Endothelial cell of umbilical vein (primary cell): ENCODE results near the gene TTC24. TPM values are rescaled to one million over a fixed set of nuclear protein-coding genes. Genes with fewer than 3 reads are reported as not detected.

Experiments
- BruUV-seq: library from RNA; stranded (reverse); fragments of 400-500 nt; replicated peaks from 2 replicates; lab custom pipeline; 2021; lab: Mats Ljungman, UMichigan
- CTCF ChIA-PET: fragments of 300-600, 350-600 bp; sonication (Branson Sonifier 250); formaldehyde crosslinking; loops from one replicate; lab custom pipeline; 2021; ENCODE audit warnings: antibody characterized with exemption, inconsistent platforms; lab: Charles Lee
- POLR2A ChIA-PET: fragments of 300-600, 350-600 bp; sonication (Branson Sonifier 250); formaldehyde crosslinking; loops from one replicate; lab custom pipeline; 2021; ENCODE audit warnings: antibody characterized with exemption, inconsistent platforms; lab: Charles Lee
- DNase-seq: peaks from one replicate; pipeline ENCODE4 v3.0.0-alpha.2; 2011; ENCODE audit warnings: low read depth, low spot score
- FAIRE-seq: peaks from 2 replicates; lab custom pipeline; 2011; peaks lifted over from hg19 to GRCh38; lab: Jason Lieb, UNC
- H2AFZ ChIP-seq: 2 replicates; pipeline ENCODE4 v1.6.0; 2012; ENCODE audit warnings: low read depth, low read length, control low read depth, inconsistent platforms
- H3K27ac ChIP-seq: 2 replicates; pipeline ENCODE4 v1.5.1; 2011; ENCODE audit warnings: low read depth, mild to moderate bottlenecking, control low read depth, low read length, moderate library complexity; ENCODE audit not compliant: insufficient read depth
- H3K27me3 ChIP-seq, 2 experiments: 2 replicates each; pipeline versions ENCODE4 v1.6.0 to v1.6.1; 2011; ENCODE audit warnings: low read length in 2 of 2, mixed read lengths in 1 of 2; ENCODE audit not compliant: control insufficient read depth in 2 of 2, insufficient read depth in 2 of 2
- H3K36me3 ChIP-seq, 2 experiments: 2 replicates in 1 of 2; 3 replicates in 1 of 2; pipeline ENCODE4 v1.5.1; 2011; ENCODE audit warnings: low read length in 2 of 2, mild to moderate bottlenecking in 1 of 2, moderate library complexity in 1 of 2; ENCODE audit not compliant: control insufficient read depth in 2 of 2, insufficient read depth in 2 of 2; ENCODE audit errors: extremely low read depth in 1 of 2
- H3K4me1 ChIP-seq: 3 replicates; pipeline ENCODE4 v1.5.1; 2011; ENCODE audit warnings: mild to moderate bottlenecking, low read length; ENCODE audit not compliant: control insufficient read depth, insufficient read depth; ENCODE audit errors: extremely low read depth
- H3K4me2 ChIP-seq: 2 replicates; pipeline ENCODE4 v1.6.1; 2011; ENCODE audit warnings: low read length, control low read depth, mixed read lengths; ENCODE audit not compliant: insufficient read depth
- H3K4me3 ChIP-seq, 3 experiments: fragments of 200-600 bp in 1 of 3; sonication (generic), shearing (Covaris generic) in 1 of 3; replicated peaks in 1 of 3; 2 replicates each; pipeline ENCODE4 v1.5.1; 2011 to 2016; ENCODE audit warnings: control low read depth in 3 of 3, low read length in 3 of 3, mild to moderate bottlenecking in 2 of 3, inconsistent platforms in 1 of 3, low read depth in 1 of 3, moderate library complexity in 1 of 3; ENCODE audit not compliant: insufficient read depth in 1 of 3
- H3K79me2 ChIP-seq: 2 replicates; pipeline ENCODE4 v1.6.0; 2012; ENCODE audit warnings: low read length, inconsistent platforms; ENCODE audit not compliant: control insufficient read depth, insufficient read depth
- H3K9ac ChIP-seq: replicated peaks from 2 replicates; pipeline ENCODE3; 2011; ENCODE audit warnings: low read length, control low read depth; ENCODE audit not compliant: insufficient read depth; ENCODE audit errors: extremely low read depth
- H3K9me1 ChIP-seq: replicated peaks from 3 replicates; pipeline ENCODE4 v1.6.0; 2011; ENCODE audit warnings: mild to moderate bottlenecking, low read length; ENCODE audit not compliant: control insufficient read depth, insufficient read depth; ENCODE audit errors: extremely low read depth
- H3K9me3 ChIP-seq: replicated peaks from 2 replicates; pipeline ENCODE4 v1.5.1; 2012; ENCODE audit warnings: low read length, inconsistent platforms; ENCODE audit not compliant: control insufficient read depth, insufficient read depth
- H4K20me1 ChIP-seq: replicated peaks from 2 replicates; pipeline ENCODE3; 2011; ENCODE audit warnings: mild to moderate bottlenecking, low read length; ENCODE audit not compliant: control insufficient read depth, insufficient read depth; ENCODE audit errors: extremely low read depth
- EZH2 ChIP-seq: IDR thresholded peaks from 2 replicates; pipeline ENCODE4 v1.6.1; 2012; ENCODE audit warnings: borderline replicate concordance, low read depth, mild to moderate bottlenecking, moderate library complexity, low read length, inconsistent platforms; ENCODE audit not compliant: severe bottlenecking
- FOS ChIP-seq: IDR thresholded peaks from 2 replicates; pipeline ENCODE4 v1.6.1; 2011; ENCODE audit warnings: mild to moderate bottlenecking, low read length, moderate library complexity, borderline replicate concordance; ENCODE audit not compliant: insufficient read depth
- GATA2 ChIP-seq: IDR thresholded peaks from 2 replicates; pipeline ENCODE4 v1.7.0; 2011; ENCODE audit warnings: low read depth, mild to moderate bottlenecking, moderate library complexity, mixed read lengths, low read length; ENCODE audit not compliant: insufficient read length, insufficient read depth
- JUN ChIP-seq: IDR thresholded peaks from 2 replicates; pipeline ENCODE4 v1.6.1; 2011; ENCODE audit warnings: borderline replicate concordance, low read depth; ENCODE audit not compliant: insufficient read length, insufficient read depth
- MYC ChIP-seq: IDR thresholded peaks from one replicate; pipeline ENCODE4 v1.6.1; 2011; ENCODE audit warnings: mild to moderate bottlenecking, low read depth, low read length
- POLR2A ChIP-seq: IDR thresholded peaks from 2 replicates; pipeline ENCODE4 v1.6.1; 2012; ENCODE audit warnings: low read depth, mild to moderate bottlenecking, control low read depth, low read length
- POLR2AphosphoS5 ChIP-seq: IDR thresholded peaks from 2 replicates; pipeline ENCODE4 v1.6.1; 2012; ENCODE audit warnings: low read depth, mild to moderate bottlenecking, control low read depth, low read length, moderate library complexity; ENCODE audit not compliant: insufficient read depth
- dilution Hi-C: fragments of 300-500 bp; cut with MboI; formaldehyde crosslinking; loops from one replicate; pipeline ENCODE4 v1.15.0; 2019; ENCODE audit warnings: low sequenced_read_pairs; ENCODE audit not compliant: extremely low pct_ligation_motif_present
- intact Hi-C: fragments of 100-400 bp; cut with micrococcal nuclease; formaldehyde crosslinking; loops from one replicate; pipeline ENCODE4 v1.10.0; 2022
- polyA plus RNA-seq, 4 experiments: library from polyadenylated mRNA; depleted of rRNA in 3 of 4; stranded (reverse) in 3 of 4; unstranded in 1 of 4; fragments of >200 nt; gene quantifications; 2 replicates each; pipeline versions ENCODE4 v1.2.1 to v1.2.3, GENCODE V29; 2011 to 2012; ENCODE audit warnings: missing spikeins in 1 of 4
- total RNA-seq: library from RNA; stranded (reverse); gene quantifications from 2 replicates; pipeline ENCODE4 v1.2.3, GENCODE V29; 2021
- TF ChIP-seq, protein P1 (sequence below), 2 donors: IDR thresholded peaks; 1 replicate in 1 of 2; 2 replicates in 1 of 2; pipeline ENCODE4 v1.5.1; 2011; ENCODE audit warnings: low read length in 2 of 2, mild to moderate bottlenecking in 2 of 2, moderate library complexity in 2 of 2, control low read depth in 1 of 2, inconsistent platforms in 1 of 2, low read depth in 1 of 2; ENCODE audit not compliant: insufficient read depth in 1 of 2; ENCODE audit errors: extremely low read depth in 1 of 2
- TF ChIP-seq, protein P2 (sequence below): IDR thresholded peaks from 2 replicates; pipeline ENCODE4 v1.6.1; 2011; ENCODE audit not compliant: insufficient read depth, insufficient read length

The TTC24 gene
- total and polyA plus RNA-seq, 2 donors (not counting 3 experiments of a cell fraction or from before 2014, with no cell fraction given) = not detected

DNA sequence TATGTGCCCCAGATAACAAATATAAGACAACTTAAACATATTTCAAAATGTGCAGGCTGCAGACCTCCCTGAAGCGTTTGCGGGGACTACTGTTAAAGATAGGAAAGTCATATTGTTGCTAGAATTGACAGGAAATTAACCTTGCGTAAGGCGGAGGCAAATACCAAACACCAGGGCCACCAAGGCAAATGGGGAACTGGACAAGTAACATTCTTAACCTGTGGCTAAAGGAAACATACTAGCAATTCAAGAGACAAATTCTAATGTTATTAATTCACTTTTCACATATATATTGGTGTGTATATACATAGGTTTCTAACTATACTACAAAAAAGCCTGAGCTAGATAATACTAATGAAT, 46.5 kb downstream of the TTC24 start:
- DNase-seq (no peak), FAIRE-seq (no peak)
- POLR2A ChIA-PET = no interaction called here
- TF ChIP-seq, protein P1, sequence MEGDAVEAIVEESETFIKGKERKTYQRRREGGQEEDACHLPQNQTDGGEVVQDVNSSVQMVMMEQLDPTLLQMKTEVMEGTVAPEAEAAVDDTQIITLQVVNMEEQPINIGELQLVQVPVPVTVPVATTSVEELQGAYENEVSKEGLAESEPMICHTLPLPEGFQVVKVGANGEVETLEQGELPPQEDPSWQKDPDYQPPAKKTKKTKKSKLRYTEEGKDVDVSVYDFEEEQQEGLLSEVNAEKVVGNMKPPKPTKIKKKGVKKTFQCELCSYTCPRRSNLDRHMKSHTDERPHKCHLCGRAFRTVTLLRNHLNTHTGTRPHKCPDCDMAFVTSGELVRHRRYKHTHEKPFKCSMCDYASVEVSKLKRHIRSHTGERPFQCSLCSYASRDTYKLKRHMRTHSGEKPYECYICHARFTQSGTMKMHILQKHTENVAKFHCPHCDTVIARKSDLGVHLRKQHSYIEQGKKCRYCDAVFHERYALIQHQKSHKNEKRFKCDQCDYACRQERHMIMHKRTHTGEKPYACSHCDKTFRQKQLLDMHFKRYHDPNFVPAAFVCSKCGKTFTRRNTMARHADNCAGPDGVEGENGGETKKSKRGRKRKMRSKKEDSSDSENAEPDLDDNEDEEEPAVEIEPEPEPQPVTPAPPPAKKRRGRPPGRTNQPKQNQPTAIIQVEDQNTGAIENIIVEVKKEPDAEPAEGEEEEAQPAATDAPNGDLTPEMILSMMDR (IDR thresholded peaks at IDR 0.05; ENCODE audit: extremely low read depth in 1 of 2, insufficient read depth in 1 of 2, low read depth in 1 of 2, low read length in 2 of 2) = no peak
- TF ChIP-seq FOS (no peak), POLR2A (no peak), JUN (no peak), GATA2 (no peak), MYC (no peak), EZH2 (no peak), POLR2AphosphoS5 (no peak)
- TF ChIP-seq, protein P2, sequence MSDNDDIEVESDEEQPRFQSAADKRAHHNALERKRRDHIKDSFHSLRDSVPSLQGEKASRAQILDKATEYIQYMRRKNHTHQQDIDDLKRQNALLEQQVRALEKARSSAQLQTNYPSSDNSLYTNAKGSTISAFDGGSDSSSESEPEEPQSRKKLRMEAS = no peak
- no peak overlapping the region for H3K9ac ChIP-seq
- no peak overlapping the region for H3K4me2 ChIP-seq
- H3K27ac ChIP-seq = no peak overlapping the region
- H3K79me2 ChIP-seq = no peaks in the 10 kb centered on the region
- peaks cover 35 to 38% of the 10 kb centered on the region in 2 experiments for H3K27me3 ChIP-seq
- H3K4me3 ChIP-seq = no peak overlapping the region
- no peaks in the 10 kb centered on the region for H4K20me1 ChIP-seq
- no TSS peak for BruUV-seq
- intact Hi-C loops = loop anchor here (1.0 to 5.0 kb wide), 3 partner anchors 31 to 301 kb away; partner anchors contain the start of gene PEAR1
- H3K4me1 ChIP-seq = peaks cover 10% of the 10 kb centered on the region
- dilution Hi-C loops = no loop called here
- H3K9me3 ChIP-seq = no peaks in the 10 kb centered on the region
- CTCF ChIA-PET = interaction anchor here (0.6 to 13.8 kb wide), 18 partner anchors 9 to 234 kb away, joined by 3 to 237 read pairs (median 10); partner anchors contain the start of genes BCAN, CRABP2, ISG20L2 and METTL25B
- no peaks in the 10 kb centered on the region for H3K36me3 ChIP-seq
- H2AFZ ChIP-seq = no peak overlapping the region
- no peaks in the 10 kb centered on the region for H3K9me1 ChIP-seq
